Upper lobe of left lung (tissue), 4 donors: ENCODE data around the gene ZNF678.

Source experiments
- EP300 ChIP-seq, 4 donors: sonication (generic); formaldehyde crosslinking; IDR thresholded peaks; one replicate each; pipeline ENCODE4 v1.5.1; 2017; ENCODE audit warnings: antibody characterized with exemption in 4 of 4, control low read depth in 2 of 4
- POLR2A ChIP-seq, 4 donors: fragments of 450-650 bp; IDR thresholded peaks; one replicate each; pipeline ENCODE4 v1.5.1; 2016 to 2017; ENCODE audit warnings: antibody characterized with exemption in 4 of 4, mild to moderate bottlenecking in 2 of 4
- POLR2AphosphoS5 ChIP-seq, 2 donors: sonication (generic); formaldehyde crosslinking; IDR thresholded peaks; one replicate each; pipeline ENCODE4 v1.5.1; 2017; ENCODE audit warnings: antibody characterized with exemption in 2 of 2
- TF ChIP-seq, protein P1 (sequence below), 6 experiments: fragments of 450-650 bp in 4 of 6; fragments of 200-600 bp in 2 of 6; sonication (generic) in 2 of 6; IDR thresholded peaks; one replicate each; pipeline ENCODE4 v1.5.1; 2016 to 2019; ENCODE audit warnings: antibody characterized with exemption in 6 of 6

DNA sequence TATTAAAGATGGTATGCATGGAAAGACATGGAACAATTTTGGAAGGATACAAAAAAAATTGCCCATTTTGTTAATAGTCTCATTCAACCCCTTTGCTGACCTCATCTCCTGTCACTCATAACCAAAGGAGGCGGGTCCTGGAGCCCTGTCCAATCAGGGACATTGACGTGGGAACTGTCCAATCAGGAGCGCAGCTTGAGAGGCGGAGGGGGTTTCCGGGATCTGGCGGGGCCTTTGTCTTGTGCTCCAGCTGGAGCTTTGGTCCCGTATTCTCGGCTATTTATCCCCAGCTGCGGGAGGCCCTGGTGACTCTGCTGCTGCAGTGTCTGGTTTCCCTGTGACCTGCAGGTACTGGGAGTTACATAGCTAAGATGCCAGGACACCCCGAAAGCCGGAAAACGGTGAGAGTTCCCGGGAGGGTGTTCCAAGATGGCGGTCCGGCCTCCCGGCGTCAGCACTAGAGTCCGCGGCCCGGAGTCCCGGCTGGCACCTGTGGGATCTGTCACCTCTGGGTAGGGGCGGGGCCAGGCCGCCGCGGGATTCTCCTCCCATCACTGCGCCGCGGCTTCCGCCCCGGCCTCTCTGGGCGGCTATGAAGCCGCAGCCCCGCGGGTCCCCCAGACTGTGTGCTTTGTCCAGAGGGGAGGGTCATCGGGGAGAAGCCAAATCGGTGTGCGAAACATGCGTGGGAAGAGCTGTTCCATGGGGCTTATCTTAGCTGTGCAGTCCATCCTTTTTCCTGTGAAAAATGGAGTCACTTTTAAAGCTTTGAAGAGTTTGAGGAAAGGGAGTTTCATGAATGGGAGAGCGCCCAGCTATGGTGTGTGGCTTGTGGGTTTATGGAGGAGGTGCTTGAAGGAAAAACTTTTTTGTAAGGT, at the start of gene ZNF678:
- TF ChIP-seq, protein P1, sequence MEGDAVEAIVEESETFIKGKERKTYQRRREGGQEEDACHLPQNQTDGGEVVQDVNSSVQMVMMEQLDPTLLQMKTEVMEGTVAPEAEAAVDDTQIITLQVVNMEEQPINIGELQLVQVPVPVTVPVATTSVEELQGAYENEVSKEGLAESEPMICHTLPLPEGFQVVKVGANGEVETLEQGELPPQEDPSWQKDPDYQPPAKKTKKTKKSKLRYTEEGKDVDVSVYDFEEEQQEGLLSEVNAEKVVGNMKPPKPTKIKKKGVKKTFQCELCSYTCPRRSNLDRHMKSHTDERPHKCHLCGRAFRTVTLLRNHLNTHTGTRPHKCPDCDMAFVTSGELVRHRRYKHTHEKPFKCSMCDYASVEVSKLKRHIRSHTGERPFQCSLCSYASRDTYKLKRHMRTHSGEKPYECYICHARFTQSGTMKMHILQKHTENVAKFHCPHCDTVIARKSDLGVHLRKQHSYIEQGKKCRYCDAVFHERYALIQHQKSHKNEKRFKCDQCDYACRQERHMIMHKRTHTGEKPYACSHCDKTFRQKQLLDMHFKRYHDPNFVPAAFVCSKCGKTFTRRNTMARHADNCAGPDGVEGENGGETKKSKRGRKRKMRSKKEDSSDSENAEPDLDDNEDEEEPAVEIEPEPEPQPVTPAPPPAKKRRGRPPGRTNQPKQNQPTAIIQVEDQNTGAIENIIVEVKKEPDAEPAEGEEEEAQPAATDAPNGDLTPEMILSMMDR (IDR thresholded peaks at IDR 0.05) = no peak
- TF ChIP-seq POLR2A (IDR thresholded peaks at IDR 0.05) (peak in 3 of 4 donors; percentile 11 to 63 (median 61)), POLR2AphosphoS5 (IDR thresholded peaks at IDR 0.05) (peak; percentile 56 to 57), EP300 (IDR thresholded peaks at IDR 0.05) (no peak)
